Testis (tissue), 2 donors: ENCODE results near the gene FER1L5.

Experiments used
- CTCF ChIP-seq, 3 experiments: fragments of 450-650 bp in 2 of 3; fragments of 200-600 bp in 1 of 3; sonication (generic) in 1 of 3; IDR thresholded peaks; one replicate each; pipeline ENCODE4 v1.5.1; 2016 to 2019; ENCODE audit warnings: antibody characterized with exemption in 3 of 3, mild to moderate bottlenecking in 2 of 3, moderate library complexity in 1 of 3
- POLR2A ChIP-seq: fragments of 450-650 bp; IDR thresholded peaks from one replicate; pipeline ENCODE4 v1.6.1; 2017; ENCODE audit warnings: antibody characterized with exemption, mild to moderate bottlenecking, moderate library complexity

DNA sequence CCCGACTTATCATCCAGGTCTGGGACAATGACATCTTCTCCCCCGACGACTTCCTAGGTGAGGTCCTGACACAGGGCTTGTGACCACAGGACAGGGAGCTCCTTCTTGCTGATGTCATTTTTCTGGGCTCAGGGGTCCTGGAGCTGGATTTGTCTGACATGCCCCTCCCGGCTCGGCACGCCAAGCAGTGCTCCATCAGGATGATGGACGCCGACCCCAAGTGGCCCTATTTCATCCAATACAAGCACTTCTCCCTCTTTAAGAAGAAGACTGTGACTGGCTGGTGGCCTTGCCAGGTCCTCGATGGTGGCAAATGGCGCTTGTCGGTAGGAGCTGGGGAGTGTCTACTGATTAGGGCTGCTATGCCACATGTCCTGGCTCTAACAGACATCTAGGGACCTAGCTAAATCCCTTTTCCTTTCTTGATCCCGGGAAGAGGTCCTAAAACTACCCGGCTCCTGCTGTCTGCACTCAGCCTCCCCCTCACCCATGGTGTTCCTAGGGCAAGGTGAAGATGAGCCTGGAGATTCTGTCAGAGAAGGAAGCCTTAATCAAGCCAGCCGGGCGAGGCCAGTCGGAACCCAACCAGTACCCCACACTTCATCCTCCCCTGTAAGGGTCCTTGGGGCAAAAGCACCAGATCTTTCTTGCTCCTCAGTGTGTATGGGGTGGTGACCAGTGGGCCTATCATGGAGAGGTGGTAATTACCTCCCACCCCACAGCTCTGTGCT is 60.6 kb downstream of the FER1L5 start:
- no peak for TF ChIP-seq CTCF (IDR thresholded peaks at IDR 0.05)
- TF ChIP-seq POLR2A: no peak
